GM21447 (cell line): ENCODE measurements around the gene CIB1.

Source experiments
- ATAC-seq: cut with Tn5 transposase; IDR thresholded peaks from one replicate; pipeline ENCODE4 v1.9.1; 2021; ENCODE audit not compliant: unreplicated experiment

Gene CIB1

GRCh38 chr15:90241343-90242192, 7.8 kb upstream of the CIB1 start:
- ATAC-seq: no peak

GRCh38 chr15:90240856-90241255, 7.1 kb upstream of the CIB1 start:
- no peak for ATAC-seq

GRCh38 chr15:90239371-90239770, 5.6 kb upstream of the CIB1 start:
- no peak for ATAC-seq

- ATAC-seq: peak; percentile 56
These were observed 601 bp upstream of the CIB1 start, which contains the start of gene GDPGP1 for GRCh38 chr15:90234096-90234988. Gene GDPGP1 (plus strand): TSS chr15:90234209. CDS start chr15:90240909, 6,700 bp downstream.

- ATAC-seq: no peak
These were observed 777 bp downstream of the CIB1 start for GRCh38 chr15:90232941-90233386.

- no peak for ATAC-seq
These were observed 1.5 kb downstream of the CIB1 start for GRCh38 chr15:90232196-90232595.

- no peak for ATAC-seq
These were observed 2.4 kb downstream of the CIB1 start for GRCh38 chr15:90231028-90232017.

GRCh38 chr15:90230610-90231009, 3.1 kb downstream of the CIB1 start:
- no peak for ATAC-seq

GRCh38 chr15:90230071-90230494, 3.7 kb downstream of the CIB1 start:
- ATAC-seq: no peak

GRCh38 chr15:90228960-90229359, 4.8 kb downstream of the CIB1 start:
- no peak for ATAC-seq

GRCh38 chr15:90227816-90228772, 5.6 kb downstream of the CIB1 start:
- ATAC-seq: no peak

- no peak for ATAC-seq
These were observed 6.4 kb downstream of the CIB1 start for GRCh38 chr15:90227336-90227735.

GRCh38 chr15:90225504-90226234, 8.1 kb downstream of the CIB1 start:
- ATAC-seq: no peak

GRCh38 chr15:90225047-90225446, 8.7 kb downstream of the CIB1 start:
- no peak for ATAC-seq

- ATAC-seq: no peak
These were observed 10.1 kb downstream of the CIB1 start for GRCh38 chr15:90223441-90224165.

GRCh38 chr15:90222547-90222946, 11.2 kb downstream of the CIB1 start:
- no peak for ATAC-seq

- ATAC-seq: no peak
These were observed 12.4 kb downstream of the CIB1 start for GRCh38 chr15:90221246-90221900.
